ENCODE data around the gene LIN7A. TPM values are rescaled to one million over a fixed set of nuclear protein-coding genes. Genes with fewer than 3 reads are reported as not detected.

LIN7A gene
- total RNA-seq, 1 donor from 2014 or later, result 0.80 TPM

DNA sequence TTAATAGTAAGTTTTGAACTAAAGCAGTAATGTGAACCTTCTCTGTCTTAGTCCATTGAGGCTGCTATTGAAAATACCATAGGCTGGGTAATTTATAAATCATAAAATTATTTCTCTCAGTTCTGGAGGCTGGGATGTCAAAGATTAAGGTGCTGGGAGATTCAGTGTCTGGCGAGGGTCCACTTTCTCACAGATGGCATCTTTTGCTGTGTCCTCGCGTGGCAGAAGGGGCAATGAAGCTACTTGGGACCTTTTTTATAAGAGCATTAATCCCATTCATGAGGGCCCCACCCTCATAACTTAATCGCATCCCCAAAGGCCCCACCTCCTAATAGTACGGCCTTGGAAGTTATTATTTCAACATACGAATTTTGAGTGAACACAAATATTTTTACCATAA, 28.4 kb downstream of the LIN7A start:
- H3K9me3 Mint-ChIP-seq (ENCODE audit: low read depth), result no peaks in the 10 kb centered on the region
- H3K4me1 Mint-ChIP-seq (ENCODE audit: low read depth), result no peaks in the 10 kb centered on the region
- no peaks in the 10 kb centered on the region for H3K27me3 Mint-ChIP-seq (ENCODE audit: low read depth)
- TF ChIP-seq, protein P1, sequence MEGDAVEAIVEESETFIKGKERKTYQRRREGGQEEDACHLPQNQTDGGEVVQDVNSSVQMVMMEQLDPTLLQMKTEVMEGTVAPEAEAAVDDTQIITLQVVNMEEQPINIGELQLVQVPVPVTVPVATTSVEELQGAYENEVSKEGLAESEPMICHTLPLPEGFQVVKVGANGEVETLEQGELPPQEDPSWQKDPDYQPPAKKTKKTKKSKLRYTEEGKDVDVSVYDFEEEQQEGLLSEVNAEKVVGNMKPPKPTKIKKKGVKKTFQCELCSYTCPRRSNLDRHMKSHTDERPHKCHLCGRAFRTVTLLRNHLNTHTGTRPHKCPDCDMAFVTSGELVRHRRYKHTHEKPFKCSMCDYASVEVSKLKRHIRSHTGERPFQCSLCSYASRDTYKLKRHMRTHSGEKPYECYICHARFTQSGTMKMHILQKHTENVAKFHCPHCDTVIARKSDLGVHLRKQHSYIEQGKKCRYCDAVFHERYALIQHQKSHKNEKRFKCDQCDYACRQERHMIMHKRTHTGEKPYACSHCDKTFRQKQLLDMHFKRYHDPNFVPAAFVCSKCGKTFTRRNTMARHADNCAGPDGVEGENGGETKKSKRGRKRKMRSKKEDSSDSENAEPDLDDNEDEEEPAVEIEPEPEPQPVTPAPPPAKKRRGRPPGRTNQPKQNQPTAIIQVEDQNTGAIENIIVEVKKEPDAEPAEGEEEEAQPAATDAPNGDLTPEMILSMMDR (IDR thresholded peaks at IDR 0.05), result no peak
- H3K4me3 Mint-ChIP-seq (ENCODE audit: unreplicated experiment), result no peak overlapping the region
- no peak for DNase-seq (ENCODE audit: low spot score)
- no peaks in the 10 kb centered on the region for H3K36me3 Mint-ChIP-seq (ENCODE audit: low read depth)
- no peak overlapping the region for H3K27ac Mint-ChIP-seq (ENCODE audit: unreplicated experiment)

DNA sequence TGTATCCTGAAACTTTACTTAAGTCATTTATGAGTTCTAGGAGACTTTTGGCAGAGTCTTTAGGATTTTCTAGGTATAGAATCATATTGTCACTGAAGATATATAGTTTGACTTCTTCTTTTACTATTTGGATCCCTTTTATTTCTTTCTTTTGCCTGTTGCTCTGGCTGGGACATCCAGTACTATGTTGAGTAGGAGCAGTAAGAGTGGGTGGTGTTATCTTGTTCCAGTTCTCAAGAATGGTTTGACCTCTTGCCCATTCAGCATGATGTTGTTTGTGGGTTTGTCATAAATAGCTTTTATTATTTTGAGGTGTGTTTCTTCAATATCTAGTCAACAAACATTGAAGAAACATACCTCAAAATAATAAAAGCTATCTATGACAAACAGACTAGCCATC, 35.0 kb downstream of the LIN7A start:
- H3K4me1 Mint-ChIP-seq (ENCODE audit: low read depth), result no peaks in the 10 kb centered on the region
- peaks cover 3% of the 10 kb centered on the region for H3K36me3 Mint-ChIP-seq (ENCODE audit: low read depth)
- peaks cover 2% of the 10 kb centered on the region for H3K9me3 Mint-ChIP-seq (ENCODE audit: low read depth)
- TF ChIP-seq, protein P1 (IDR thresholded peaks at IDR 0.05), result no peak
- H3K4me3 Mint-ChIP-seq (ENCODE audit: unreplicated experiment), result no peak overlapping the region
- DNase-seq (ENCODE audit: low spot score), result no peak
- no peak overlapping the region for H3K27ac Mint-ChIP-seq (ENCODE audit: unreplicated experiment)
- H3K27me3 Mint-ChIP-seq (ENCODE audit: low read depth), result no peaks in the 10 kb centered on the region

DNA sequence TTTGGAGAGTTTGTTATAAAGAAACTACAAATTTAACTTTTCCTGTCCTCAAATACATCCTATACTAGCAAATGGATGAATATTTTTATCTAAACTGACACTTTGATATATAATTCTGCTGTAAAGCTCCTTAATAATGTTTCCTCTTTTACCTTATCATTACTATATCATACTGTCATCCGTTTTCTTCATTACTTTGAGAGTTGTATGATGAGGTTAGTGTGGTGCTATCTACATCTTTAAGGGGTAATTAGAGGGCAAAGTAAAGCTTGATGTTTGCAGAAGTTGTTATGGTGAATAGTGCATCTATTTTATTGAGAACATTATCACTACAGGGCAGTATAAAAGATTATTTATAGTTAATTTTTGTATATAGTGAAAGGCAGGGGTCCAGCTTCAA, 36.1 kb downstream of the LIN7A start:
- no peaks in the 10 kb centered on the region for H3K4me1 Mint-ChIP-seq (ENCODE audit: low read depth)
- H3K4me3 Mint-ChIP-seq (ENCODE audit: unreplicated experiment), result no peak overlapping the region
- TF ChIP-seq, protein P1 (IDR thresholded peaks at IDR 0.05), result no peak
- H3K27me3 Mint-ChIP-seq (ENCODE audit: low read depth), result no peaks in the 10 kb centered on the region
- H3K36me3 Mint-ChIP-seq (ENCODE audit: low read depth), result peaks cover 3% of the 10 kb centered on the region
- no peak overlapping the region for H3K27ac Mint-ChIP-seq (ENCODE audit: unreplicated experiment)
- DNase-seq (ENCODE audit: low spot score), result no peak
- peaks cover 2% of the 10 kb centered on the region for H3K9me3 Mint-ChIP-seq (ENCODE audit: low read depth)

DNA sequence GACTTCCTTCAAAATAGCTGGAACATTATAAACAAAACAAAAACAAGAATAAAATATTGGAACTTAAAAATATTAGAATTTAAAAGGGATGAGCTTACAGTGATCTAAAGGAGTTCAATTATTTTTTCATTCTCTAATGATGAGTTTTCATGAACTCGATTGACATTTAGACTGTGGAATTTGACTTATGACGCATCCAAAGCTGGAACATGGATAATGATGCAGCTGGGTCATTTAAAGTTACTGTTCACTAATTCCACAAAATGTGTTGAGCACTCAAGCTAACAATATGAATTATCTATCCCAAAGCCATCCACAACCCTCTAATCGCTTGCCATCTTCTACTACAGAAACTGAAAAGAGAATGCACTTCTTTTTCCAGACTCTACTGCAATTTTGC, 42.5 kb downstream of the LIN7A start:
- no peaks in the 10 kb centered on the region for H3K36me3 Mint-ChIP-seq (ENCODE audit: low read depth)
- H3K4me3 Mint-ChIP-seq (ENCODE audit: unreplicated experiment), result no peak overlapping the region
- DNase-seq (ENCODE audit: low spot score), result no peak
- H3K9me3 Mint-ChIP-seq (ENCODE audit: low read depth), result peaks cover 2% of the 10 kb centered on the region
- no peaks in the 10 kb centered on the region for H3K27me3 Mint-ChIP-seq (ENCODE audit: low read depth)
- no peaks in the 10 kb centered on the region for H3K4me1 Mint-ChIP-seq (ENCODE audit: low read depth)
- TF ChIP-seq, protein P1 (IDR thresholded peaks at IDR 0.05), result no peak
- no peak overlapping the region for H3K27ac Mint-ChIP-seq (ENCODE audit: unreplicated experiment)

DNA sequence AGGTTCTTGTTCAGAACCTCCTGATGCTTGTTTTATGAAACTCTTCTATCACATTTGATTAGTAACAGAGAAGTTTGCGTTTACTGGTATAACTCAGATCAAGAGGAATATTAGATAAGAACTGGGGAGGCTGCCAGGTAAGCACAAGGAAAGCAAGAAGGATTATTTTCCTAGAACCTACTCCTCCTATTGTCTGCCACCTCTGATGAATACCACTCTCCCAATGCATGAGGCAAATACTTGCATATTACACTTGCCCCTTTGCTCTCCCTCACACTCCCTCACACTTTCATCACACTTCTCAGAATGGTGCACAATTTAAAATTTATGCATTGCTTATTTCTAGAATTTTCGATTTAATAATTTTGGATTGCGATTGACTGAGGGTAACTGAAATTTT, 43.6 kb downstream of the LIN7A start:
- peaks cover 2% of the 10 kb centered on the region for H3K9me3 Mint-ChIP-seq (ENCODE audit: low read depth)
- no peak overlapping the region for H3K4me3 Mint-ChIP-seq (ENCODE audit: unreplicated experiment)
- no peaks in the 10 kb centered on the region for H3K36me3 Mint-ChIP-seq (ENCODE audit: low read depth)
- H3K4me1 Mint-ChIP-seq (ENCODE audit: low read depth), result no peaks in the 10 kb centered on the region
- DNase-seq (ENCODE audit: low spot score), result no peak
- no peak overlapping the region for H3K27ac Mint-ChIP-seq (ENCODE audit: unreplicated experiment)
- TF ChIP-seq, protein P1 (IDR thresholded peaks at IDR 0.05), result no peak
- no peaks in the 10 kb centered on the region for H3K27me3 Mint-ChIP-seq (ENCODE audit: low read depth)

Data from chondrocyte (in vitro differentiated cells).